Activated CD8-positive, alpha-beta memory T cell treated with anti-CD3 and anti-CD28 coated beads, Interleukin-2, amount 50 U/mL, for 1 hour (primary cell): ENCODE measurements around the gene NXPE1.
"Not testable (repeated sequence)": the region's sequence is repeated elsewhere in the genome, so short reads cannot be mapped to it uniquely, and the experiment has no call there.

Experiments
- DNase-seq: peaks from one replicate; pipeline ENCODE4 v3.0.0-alpha.2; 2020; ENCODE audit errors: extremely low read depth

NXPE1 gene

GRCh38 chr11:114559425-114560310 lies at the start of gene NXPE1:
NXPE1 (minus strand) TSS chr11:114559881; CDS start chr11:114551201, 8,680 bp downstream.
- DNase-seq, result no peak

DNA sequence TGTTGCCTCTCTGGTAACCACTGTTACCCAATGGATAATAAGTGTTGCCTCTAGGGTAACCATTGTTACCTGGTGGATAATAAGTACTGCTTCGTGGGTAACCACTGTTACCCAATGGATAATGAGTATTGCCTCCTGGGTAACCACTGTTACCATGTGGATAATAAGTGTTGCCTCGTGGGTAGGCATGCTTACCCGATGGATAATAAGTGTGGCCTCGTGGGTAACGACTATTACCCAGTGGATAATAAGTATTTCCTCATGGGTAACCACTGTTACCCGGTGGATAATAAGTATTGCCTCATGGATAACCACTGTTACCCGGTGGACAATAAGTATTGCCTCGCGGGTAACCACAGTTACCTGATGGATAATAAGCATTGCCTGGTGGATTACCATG lies 49.7 kb upstream of the NXPE1 start:
- DNase-seq, result no peak

DNA sequence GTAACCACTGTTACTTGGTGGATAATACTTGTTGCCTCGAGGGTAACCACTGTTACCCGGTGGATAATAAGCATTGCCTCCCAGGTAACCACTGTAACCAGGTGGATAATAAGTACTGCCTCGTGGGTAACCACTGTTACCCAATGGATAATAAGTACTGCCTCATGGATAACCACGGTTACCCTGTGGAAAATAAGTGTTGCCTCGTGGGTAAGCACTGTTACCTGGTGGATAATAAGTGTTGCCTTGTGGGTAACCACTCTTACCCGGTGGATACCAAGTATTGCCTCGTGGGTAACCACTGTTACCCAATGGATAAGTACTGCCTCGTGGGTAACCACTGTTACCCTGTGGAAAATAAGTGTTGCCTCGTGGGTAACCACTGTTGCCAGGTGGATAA lies 48.9 kb upstream of the NXPE1 start:
- DNase-seq, result not testable (repeated sequence)

GRCh38 chr11:114607753-114608459 lies 48.2 kb upstream of the NXPE1 start:
- no peak for DNase-seq

DNA sequence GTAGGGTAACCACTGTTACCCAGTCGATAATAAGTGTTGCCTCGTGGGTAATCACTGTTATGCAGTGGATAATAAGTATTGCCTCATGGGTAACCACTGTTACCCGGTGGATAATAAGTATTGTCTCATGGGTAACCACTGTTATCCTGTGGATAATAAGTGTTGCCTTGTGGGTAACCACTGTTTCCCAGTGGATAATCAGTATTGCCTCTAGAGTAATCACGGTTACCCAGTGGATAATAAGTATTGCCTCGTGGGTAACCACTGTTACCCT lies 47.1 kb upstream of the NXPE1 start:
- DNase-seq, result not testable (repeated sequence)

- no peak for DNase-seq
Observed at GRCh38 chr11:114606003-114606801, 46.5 kb upstream of the NXPE1 start.

DNA sequence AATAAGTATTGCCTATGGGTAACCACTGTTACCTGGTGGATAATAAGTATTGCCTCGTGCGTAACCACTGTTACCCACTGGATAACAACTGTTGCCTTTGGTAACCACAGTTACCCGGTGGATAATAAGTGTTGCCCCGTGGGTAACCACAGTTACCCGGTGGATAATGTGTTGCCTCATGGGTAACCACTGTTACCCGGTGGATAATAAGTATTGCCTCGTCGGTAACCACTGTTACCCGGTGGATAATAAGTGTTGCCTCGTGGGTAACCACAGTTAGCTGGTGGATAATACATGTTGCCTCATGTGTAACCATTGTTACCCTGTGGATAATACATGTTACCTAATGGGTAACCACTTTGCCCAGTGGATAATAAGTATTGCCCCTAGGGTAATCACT lies 45.7 kb upstream of the NXPE1 start:
- no peak for DNase-seq

GRCh38 chr11:114604886-114605285 lies 45.2 kb upstream of the NXPE1 start:
- DNase-seq, result no peak

GRCh38 chr11:114604179-114604813 lies 44.6 kb upstream of the NXPE1 start:
- no peak for DNase-seq

DNA sequence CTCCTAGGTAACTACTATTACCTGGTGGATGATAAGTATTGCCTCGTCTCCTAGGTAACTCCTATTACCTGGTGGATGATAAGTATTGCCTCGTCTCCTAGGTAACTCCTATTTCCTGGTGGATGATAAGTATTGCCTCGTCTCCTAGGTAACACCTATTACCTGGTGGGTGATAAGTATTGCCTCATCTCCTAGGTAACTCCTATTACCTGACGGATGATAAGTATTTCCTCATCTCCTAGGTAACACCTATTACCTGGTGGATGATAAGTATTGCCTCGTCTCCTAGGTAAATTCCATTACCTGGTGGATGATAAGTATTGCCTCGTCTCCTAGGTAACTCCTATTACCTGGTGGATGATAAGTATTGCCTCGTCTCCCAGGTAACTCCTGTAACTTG lies 43.5 kb upstream of the NXPE1 start:
- not testable (repeated sequence) for DNase-seq

DNA sequence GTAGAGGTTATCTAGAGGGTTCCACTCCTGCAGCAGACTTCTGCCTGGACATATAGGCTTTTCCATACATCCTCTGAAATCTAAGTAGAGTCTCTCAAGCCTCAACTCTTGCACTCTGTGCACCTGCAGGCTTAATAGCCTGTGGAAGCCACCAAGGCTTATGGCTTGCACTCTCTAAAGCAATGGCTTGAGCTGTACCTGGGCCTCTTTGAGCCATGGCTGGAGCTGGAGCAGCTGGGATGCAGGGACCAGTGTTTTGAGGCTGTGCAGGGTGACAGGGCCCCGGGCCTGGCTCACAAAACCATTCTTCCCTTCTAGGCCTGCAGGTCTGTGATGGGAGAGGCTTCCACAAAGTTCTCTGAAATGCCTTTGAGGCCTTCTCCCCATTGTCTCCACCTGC lies 38.8 kb upstream of the NXPE1 start:
- DNase-seq, result no peak

DNA sequence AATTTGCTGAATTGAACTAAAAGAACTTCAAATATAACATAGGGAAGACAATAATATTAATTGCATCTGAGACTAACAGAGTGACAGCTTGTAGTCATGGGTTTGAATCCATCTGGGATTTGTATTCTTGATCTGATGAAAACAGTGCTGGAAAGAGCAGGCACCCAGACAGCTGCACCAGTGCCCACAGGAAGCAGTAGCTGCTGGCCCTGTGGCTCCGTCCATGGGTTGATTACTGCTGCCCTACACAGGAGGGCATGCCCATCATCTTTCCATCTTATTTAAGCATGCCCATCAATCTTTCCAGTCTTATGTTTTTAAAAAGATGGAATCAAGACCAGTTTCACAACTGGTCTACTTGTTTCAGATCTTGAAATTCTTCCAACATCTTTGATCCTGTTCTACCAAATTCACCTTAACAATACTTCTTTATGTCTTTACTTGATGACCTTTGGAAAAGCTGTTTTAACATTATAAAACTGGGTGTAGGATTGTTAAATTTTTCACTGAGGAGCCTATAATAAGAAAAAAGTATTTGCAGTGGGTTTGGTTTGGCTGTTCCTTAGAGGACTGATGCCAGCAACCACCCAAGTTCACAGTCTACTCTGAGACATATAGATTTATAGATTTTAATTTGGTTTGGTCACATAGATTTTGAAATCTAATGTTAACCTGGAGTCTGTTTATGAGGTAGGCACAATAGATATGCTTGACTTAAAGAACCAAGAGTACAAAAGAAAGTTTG lies 36.7 kb upstream of the NXPE1 start:
- no peak for DNase-seq

- no peak for DNase-seq
Observed at GRCh38 chr11:114595571-114595970, 35.9 kb upstream of the NXPE1 start, which contains the start of gene NXPE4. NXPE4 (minus strand) TSS chr11:114595786; CDS start chr11:114594759, 1,027 bp downstream.

DNA sequence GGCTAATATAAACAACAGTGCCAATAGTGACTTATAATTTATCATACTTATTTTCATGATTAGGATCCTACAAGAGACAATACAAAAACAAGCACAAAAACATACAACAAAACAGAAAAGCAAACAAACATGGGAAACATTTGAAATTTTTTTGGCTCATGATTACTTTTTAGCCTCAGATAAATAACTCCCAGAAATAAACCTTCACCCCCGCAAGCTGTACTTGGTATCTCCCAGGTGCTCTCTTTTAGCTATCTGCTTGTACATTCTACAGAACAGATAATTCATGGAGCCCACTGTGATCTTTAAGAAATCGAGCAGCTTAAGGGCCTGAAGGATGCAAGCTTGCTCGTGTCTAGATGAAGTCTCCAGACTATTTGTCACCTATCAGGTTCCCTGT lies 35.0 kb upstream of the NXPE1 start:
- no peak for DNase-seq

GRCh38 chr11:114587398-114587953 lies 27.8 kb upstream of the NXPE1 start:
- DNase-seq, result no peak

- no peak for DNase-seq
Observed at GRCh38 chr11:114586797-114587196, 27.1 kb upstream of the NXPE1 start.

DNA sequence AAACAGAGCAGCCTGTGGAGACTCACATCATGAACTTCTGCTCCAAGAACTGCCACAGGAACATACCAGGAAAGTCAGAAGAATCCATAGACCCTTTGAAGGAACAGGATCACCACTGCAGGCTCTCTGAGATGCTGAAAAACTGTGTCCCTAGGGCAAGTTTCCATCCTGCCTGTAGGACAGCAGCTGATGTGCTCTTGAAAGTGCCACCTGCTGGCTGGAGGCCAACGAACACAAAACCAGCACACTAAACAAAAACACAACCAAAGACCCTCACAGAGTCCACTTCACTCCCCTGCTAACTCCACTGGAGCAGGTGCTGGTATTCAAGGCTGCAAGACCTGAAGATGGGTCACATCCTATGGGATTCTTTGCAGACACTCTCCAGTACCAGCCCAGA lies 12.0 kb upstream of the NXPE1 start:
- DNase-seq, result no peak

- no peak for DNase-seq
Observed at GRCh38 chr11:114569801-114570200, 10.1 kb upstream of the NXPE1 start.

- no peak for DNase-seq
Observed at GRCh38 chr11:114566276-114566675, 6.6 kb upstream of the NXPE1 start.

DNA sequence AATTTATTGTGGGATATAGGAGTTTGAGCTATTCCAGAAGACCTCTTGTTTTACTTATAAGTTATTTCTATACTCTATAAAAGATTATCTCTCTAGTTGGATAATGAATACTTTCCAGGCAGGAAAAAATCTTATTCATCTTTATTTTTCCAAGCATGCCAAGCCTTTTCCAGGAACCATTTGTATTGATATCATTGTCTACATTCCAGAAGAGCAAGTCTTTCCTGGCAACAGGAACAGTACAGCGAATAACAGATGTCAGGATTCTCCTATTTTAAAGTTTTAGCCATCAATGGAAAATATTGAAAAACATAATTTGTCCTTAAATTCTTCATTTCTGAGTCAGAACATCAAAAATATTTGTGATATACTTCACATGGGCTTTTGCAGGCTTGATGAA lies 5.2 kb upstream of the NXPE1 start:
- DNase-seq, result no peak

DNA sequence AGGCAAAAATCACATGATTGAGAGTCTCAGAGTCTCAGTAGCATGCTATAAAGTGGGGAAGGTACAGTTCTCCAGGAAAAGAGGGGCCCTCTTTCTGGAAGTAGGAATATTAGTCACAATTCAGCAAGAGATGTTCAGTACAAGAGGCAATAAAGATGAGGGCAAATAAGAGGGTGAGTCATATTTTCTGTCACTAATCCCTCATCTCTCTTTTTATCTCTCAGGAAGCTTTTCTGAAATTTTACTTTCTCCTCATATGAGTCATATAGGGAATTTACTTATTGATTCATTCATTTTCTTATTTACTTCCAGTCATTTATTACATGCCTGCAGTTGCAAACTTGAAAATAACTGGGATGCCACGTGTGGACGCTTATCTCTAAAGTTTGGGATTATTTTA lies 3.4 kb upstream of the NXPE1 start:
- no peak for DNase-seq
